ENCODE measurements around the gene MTMR12. TPM values are rescaled to one million over a fixed set of nuclear protein-coding genes. Genes with fewer than 3 reads are reported as not detected.

Gene MTMR12
- total and polyA plus RNA-seq, 10 of the 15 experiments (the other 5 are each of a cell fraction or from before 2014, with no cell fraction given) = 5.0 to 22.9 (median 16.3) TPM

GRCh38 chr5:32339198-32339597 is 26.5 kb upstream of the MTMR12 start:
- H3K79me2 ChIP-seq (ENCODE audit: control insufficient read depth, insufficient read depth, low read length) = no peaks in the 10 kb centered on the region
- ChIA-PET SMC1A (ENCODE audit: uncharacterized antibody, unreplicated experiment) (interaction anchor here (0.9 to 1.4 kb wide), 4 partner anchors 8 to 251 kb away, joined by 3 to 6 read pairs (median 4); no protein-coding TSS in a partner anchor), CTCF (interaction anchor here (0.7 to 3.6 kb wide), 4 partner anchors 9 to 246 kb away, joined by 3 to 26 read pairs (median 3); no protein-coding TSS in a partner anchor), POLR2A (interaction anchor here (1.5 kb wide), 1 partner anchor 10 kb away, joined by 3 read pairs; no protein-coding TSS in a partner anchor), RAD21 (ENCODE audit: unreplicated experiment) (no interaction called here)
- no peak for ATAC-seq
- no peak overlapping the region for H3K4me3 ChIP-seq
- no peak overlapping the region for H3K4me2 ChIP-seq (ENCODE audit: control insufficient read depth, insufficient read depth)
- whole genome bisulfite sequencing (ENCODE audit: insufficient coverage, insufficient replicate concordance, low lambda C conversion rate, missing lambda C conversion rate) = 50% methylated on average over 2 of the region's 2 CpGs
- H3K9ac ChIP-seq (ENCODE audit: control insufficient read depth, insufficient read depth, low read length) = no peak overlapping the region
- no peak overlapping the region for H3K27ac ChIP-seq (ENCODE audit: control insufficient read depth, insufficient read depth)
- no peak for DNase-seq (ENCODE audit: low read depth, low spot score)
- in situ Hi-C loops (cut with MboI) (no loop called here), intact Hi-C loops (cut with micrococcal nuclease; ENCODE audit: unreplicated experiment) (no loop called here)
- no peak overlapping the region for H2AFZ ChIP-seq (ENCODE audit: control insufficient read depth, low read depth, low read length)
- no peaks in the 10 kb centered on the region for H3K27me3 ChIP-seq (replicated peaks in 1 of 2; ENCODE audit: control insufficient read depth in 2 of 2, insufficient read depth in 2 of 2, low read length in 1 of 2)
- H3K36me3 ChIP-seq (ENCODE audit: control insufficient read depth in 2 of 2, insufficient read depth in 2 of 2, low read length in 1 of 2) = no peaks in the 10 kb centered on the region
- FAIRE-seq = no peak
- H3K9me3 ChIP-seq (replicated peaks; ENCODE audit: control insufficient read depth, insufficient read depth, low read length) = no peaks in the 10 kb centered on the region; the same call in 1 of the 3 replicates
- H4K20me1 ChIP-seq (ENCODE audit: control insufficient read depth, insufficient read depth) = no peaks in the 10 kb centered on the region
- TF ChIP-seq, protein P1, sequence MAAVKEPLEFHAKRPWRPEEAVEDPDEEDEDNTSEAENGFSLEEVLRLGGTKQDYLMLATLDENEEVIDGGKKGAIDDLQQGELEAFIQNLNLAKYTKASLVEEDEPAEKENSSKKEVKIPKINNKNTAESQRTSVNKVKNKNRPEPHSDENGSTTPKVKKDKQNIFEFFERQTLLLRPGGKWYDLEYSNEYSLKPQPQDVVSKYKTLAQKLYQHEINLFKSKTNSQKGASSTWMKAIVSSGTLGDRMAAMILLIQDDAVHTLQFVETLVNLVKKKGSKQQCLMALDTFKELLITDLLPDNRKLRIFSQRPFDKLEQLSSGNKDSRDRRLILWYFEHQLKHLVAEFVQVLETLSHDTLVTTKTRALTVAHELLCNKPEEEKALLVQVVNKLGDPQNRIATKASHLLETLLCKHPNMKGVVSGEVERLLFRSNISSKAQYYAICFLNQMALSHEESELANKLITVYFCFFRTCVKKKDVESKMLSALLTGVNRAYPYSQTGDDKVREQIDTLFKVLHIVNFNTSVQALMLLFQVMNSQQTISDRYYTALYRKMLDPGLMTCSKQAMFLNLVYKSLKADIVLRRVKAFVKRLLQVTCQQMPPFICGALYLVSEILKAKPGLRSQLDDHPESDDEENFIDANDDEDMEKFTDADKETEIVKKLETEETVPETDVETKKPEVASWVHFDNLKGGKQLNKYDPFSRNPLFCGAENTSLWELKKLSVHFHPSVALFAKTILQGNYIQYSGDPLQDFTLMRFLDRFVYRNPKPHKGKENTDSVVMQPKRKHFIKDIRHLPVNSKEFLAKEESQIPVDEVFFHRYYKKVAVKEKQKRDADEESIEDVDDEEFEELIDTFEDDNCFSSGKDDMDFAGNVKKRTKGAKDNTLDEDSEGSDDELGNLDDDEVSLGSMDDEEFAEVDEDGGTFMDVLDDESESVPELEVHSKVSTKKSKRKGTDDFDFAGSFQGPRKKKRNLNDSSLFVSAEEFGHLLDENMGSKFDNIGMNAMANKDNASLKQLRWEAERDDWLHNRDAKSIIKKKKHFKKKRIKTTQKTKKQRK (IDR thresholded peaks at IDR 0.05; ENCODE audit: low read depth, low read length) = 0 out of 2 replicates have a peak, but pooled peaks have one; percentile 38
- TF ChIP-seq TCF12 (IDR thresholded peaks at IDR 0.05; ENCODE audit: low read depth, low read length) = no peak
- no peaks in the 10 kb centered on the region for H3K4me1 ChIP-seq (ENCODE audit: control insufficient read depth, insufficient read depth, low read length)
- no TSS peak for BruUV-seq (replicated peaks)

DNA sequence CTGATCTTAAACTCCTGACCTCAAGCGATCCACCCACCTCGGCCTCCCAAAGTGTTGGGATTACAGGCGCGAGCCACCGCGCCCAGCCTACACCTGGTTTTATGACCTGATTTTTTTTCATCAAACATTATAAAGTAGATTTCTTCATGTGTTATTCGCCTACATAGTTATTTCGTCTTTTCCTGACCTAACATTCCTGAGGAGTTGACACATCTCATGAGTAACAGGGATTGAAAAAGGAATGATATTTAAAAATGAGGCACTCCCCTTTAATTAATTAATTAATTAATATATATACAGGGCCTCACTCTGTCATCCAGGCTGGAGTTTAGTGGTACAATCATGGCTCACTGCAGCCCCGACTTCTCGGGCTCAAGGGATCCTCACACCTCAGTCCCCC is 20.2 kb upstream of the MTMR12 start:
- ATAC-seq = no peak
- H3K9ac ChIP-seq (ENCODE audit: control insufficient read depth, insufficient read depth, low read length) = no peak overlapping the region
- 0 out of 2 replicates have a peak, but pooled peaks cover 4% of the 10 kb centered on the region for H3K4me1 ChIP-seq (ENCODE audit: control insufficient read depth, insufficient read depth, low read length)
- FAIRE-seq = no peak
- in situ Hi-C loops (cut with MboI) = no loop called here
- ChIA-PET SMC1A (ENCODE audit: uncharacterized antibody, unreplicated experiment) (no interaction called here), POLR2A (no interaction called here), CTCF (interaction anchor here (10.9 kb wide), 1 partner anchor 101 kb away, joined by 339 read pairs; no protein-coding TSS in a partner anchor), RAD21 (ENCODE audit: unreplicated experiment) (no interaction called here)
- BruUV-seq (replicated peaks) = no TSS peak
- no peaks in the 10 kb centered on the region for H3K36me3 ChIP-seq (ENCODE audit: control insufficient read depth in 2 of 2, insufficient read depth in 2 of 2, low read length in 1 of 2)
- H3K4me2 ChIP-seq (ENCODE audit: control insufficient read depth, insufficient read depth) = no peak overlapping the region
- no peak for TF ChIP-seq RCOR1 (conservative IDR thresholded peaks at IDR 0.05; ENCODE audit: low read depth, low read length)
- TF ChIP-seq GABPA (IDR thresholded peaks at IDR 0.05; ENCODE audit: low read depth) = no peak
- no peak for TF ChIP-seq IRF5 (IDR thresholded peaks at IDR 0.05; ENCODE audit: borderline replicate concordance)
- no peak for TF ChIP-seq PAX8 (IDR thresholded peaks at IDR 0.05)
- no peak for TF ChIP-seq JUND (IDR thresholded peaks at IDR 0.05; ENCODE audit: low read depth, low read length)
- TF ChIP-seq RUNX3 (IDR thresholded peaks at IDR 0.05; ENCODE audit: low read length) = no peak
- DNase-seq (ENCODE audit: low read depth, low spot score) = no peak
- no peak overlapping the region for H3K27ac ChIP-seq (ENCODE audit: control insufficient read depth, insufficient read depth)
- no peaks in the 10 kb centered on the region for H3K9me3 ChIP-seq (replicated peaks; ENCODE audit: control insufficient read depth, insufficient read depth, low read length)
- no peaks in the 10 kb centered on the region for H3K79me2 ChIP-seq (ENCODE audit: control insufficient read depth, insufficient read depth, low read length)
- no peak overlapping the region for H3K4me3 ChIP-seq
- no peaks in the 10 kb centered on the region for H3K27me3 ChIP-seq (replicated peaks in 1 of 2; ENCODE audit: control insufficient read depth in 2 of 2, insufficient read depth in 2 of 2, low read length in 1 of 2)
- intact Hi-C loops (cut with micrococcal nuclease; ENCODE audit: unreplicated experiment) = no loop called here
- no peak overlapping the region for H2AFZ ChIP-seq (ENCODE audit: control insufficient read depth, low read depth, low read length)
- H4K20me1 ChIP-seq (ENCODE audit: control insufficient read depth, insufficient read depth) = no peaks in the 10 kb centered on the region
- 89% methylated on average over 10 of the region's 10 CpGs for whole genome bisulfite sequencing (ENCODE audit: insufficient coverage, insufficient replicate concordance, low lambda C conversion rate, missing lambda C conversion rate)
